SJSA1 (cell line): Measurements from ENCODE around the gene KCNK6. TPM values are rescaled to one million over a fixed set of nuclear protein-coding genes. Genes with fewer than 3 reads are reported as not detected.
A peak's percentile ranks its signal among the peaks of the same experiment; 100 is the strongest.

ENCODE experiments used
- DNase-seq, 2 experiments: peaks; one replicate each; pipeline ENCODE4 v3.0.0-alpha.2; 2015 to 2020; ENCODE audit warnings: low spot score in 2 of 2, low read depth in 1 of 2
- H3K27ac ChIP-seq: fragments of 250-450 bp; sonication (Bioruptor Pico); 2 replicates; pipeline ENCODE4 v1.5.1; 2020; ENCODE audit warnings: mild to moderate bottlenecking, moderate library complexity
- H3K27me3 ChIP-seq: fragments of 250-450 bp; sonication (Bioruptor Pico); replicated peaks from 2 replicates; pipeline ENCODE4 v1.5.1; 2020; ENCODE audit warnings: mild to moderate bottlenecking, moderate library complexity
- H3K36me3 ChIP-seq: fragments of 250-450 bp; sonication (Bioruptor Pico); 2 replicates; pipeline ENCODE4 v1.5.1; 2020; ENCODE audit warnings: mild to moderate bottlenecking
- H3K4me1 ChIP-seq: fragments of 250-450 bp; sonication (Bioruptor Pico); replicated peaks from 2 replicates; pipeline ENCODE4 v1.6.1; 2021; ENCODE audit warnings: mild to moderate bottlenecking
- H3K4me3 ChIP-seq: fragments of 250-450 bp; sonication (Bioruptor Pico); 2 replicates; pipeline ENCODE4 v1.5.1; 2020; ENCODE audit warnings: mild to moderate bottlenecking
- H3K9me3 ChIP-seq: fragments of 250-450 bp; sonication (Bioruptor Pico); replicated peaks from 2 replicates; pipeline ENCODE4 v1.5.1; 2020; ENCODE audit warnings: mild to moderate bottlenecking
- total RNA-seq: library from RNA; depleted of rRNA; stranded (reverse); fragments of >200 nt; shearing (Covaris generic); gene quantifications from 2 replicates; pipeline ENCODE4 v1.2.3, GENCODE V29; 2014; rRNA removed

KCNK6 gene
- total RNA-seq, 1 experiment from 2014 or later = 0.34 TPM

GRCh38 chr19:38370299-38370698 is 50.7 kb downstream of the KCNK6 start:
- Histone ChIP-seq H3K4me3 (no peak overlapping the region), H3K27ac (no peak overlapping the region), H3K27me3 (peaks cover 11% of the 10 kb centered on the region; the same call in 1 of the 2 replicates), H3K36me3 (peaks cover 3% of the 10 kb centered on the region), H3K9me3 (no peaks in the 10 kb centered on the region), H3K4me1 (no peaks in the 10 kb centered on the region)
- no peak for DNase-seq

- Histone ChIP-seq H3K36me3 (peaks cover 5% of the 10 kb centered on the region), H3K27ac (no peak overlapping the region), H3K4me1 (peaks cover 6% of the 10 kb centered on the region), H3K9me3 (no peaks in the 10 kb centered on the region), H3K27me3 (0 out of 2 replicates have a peak, but pooled peaks cover 3% of the 10 kb centered on the region), H3K4me3 (no peak overlapping the region)
- DNase-seq = no peak
Observed at GRCh38 chr19:38371081-38371480, 51.4 kb downstream of the KCNK6 start.

- no peak for DNase-seq
Observed at GRCh38 chr19:38373907-38374331, 54.3 kb downstream of the KCNK6 start.

GRCh38 chr19:38374332-38375097 is 54.9 kb downstream of the KCNK6 start, which contains the start of gene PSMD8:
Gene PSMD8 (plus strand): TSS chr19:38374571. CDS start chr19:38374602, 31 bp downstream.
- Histone ChIP-seq H3K4me1 (peaks cover 11% of the 10 kb centered on the region), H3K36me3 (peaks cover 36% of the 10 kb centered on the region), H3K4me3 (peak within 1 kb of the TSS; percentile 84), H3K9me3 (no peaks in the 10 kb centered on the region), H3K27me3 (0 out of 2 replicates have a peak, but pooled peaks cover under 1% of the 10 kb centered on the region), H3K27ac (peak within 1 kb of the TSS; percentile 83)
- DNase-seq = peak; percentile 96 to 99

More at GRCh38 chr19:38373907-38374331, 54.3 kb downstream of the KCNK6 start:
- peak overlapping the region; percentile 84 for H3K4me3 ChIP-seq
- H3K36me3 ChIP-seq = peaks cover 30% of the 10 kb centered on the region
- H3K27ac ChIP-seq = peak overlapping the region; percentile 33; the same call in 1 of the 2 replicates
- H3K9me3 ChIP-seq = no peaks in the 10 kb centered on the region
- 0 out of 2 replicates have a peak, but pooled peaks cover 2% of the 10 kb centered on the region for H3K27me3 ChIP-seq
- H3K4me1 ChIP-seq = peaks cover 11% of the 10 kb centered on the region

- Histone ChIP-seq H3K4me3 (peak overlapping the region; percentile 84), H3K9me3 (no peaks in the 10 kb centered on the region), H3K27me3 (no peaks in the 10 kb centered on the region), H3K4me1 (peaks cover 11% of the 10 kb centered on the region), H3K27ac (peak overlapping the region; percentile 83), H3K36me3 (peaks cover 42% of the 10 kb centered on the region)
- no peak for DNase-seq
Observed at GRCh38 chr19:38375098-38375493, 55.5 kb downstream of the KCNK6 start.

- Histone ChIP-seq H3K27ac (no peak overlapping the region), H3K4me3 (peak overlapping the region; percentile 84), H3K27me3 (no peaks in the 10 kb centered on the region), H3K4me1 (peaks cover 11% of the 10 kb centered on the region), H3K9me3 (no peaks in the 10 kb centered on the region), H3K36me3 (peaks cover 46% of the 10 kb centered on the region)
- DNase-seq = peak in 1 of 2 experiments; percentile 13
Observed at GRCh38 chr19:38375748-38376147, 56.1 kb downstream of the KCNK6 start.

- H3K9me3 ChIP-seq = no peaks in the 10 kb centered on the region
- H3K27ac ChIP-seq = no peak overlapping the region
- H3K36me3 ChIP-seq = peaks cover 55% of the 10 kb centered on the region
- H3K27me3 ChIP-seq = no peaks in the 10 kb centered on the region
- H3K4me3 ChIP-seq = no peak overlapping the region
- H3K4me1 ChIP-seq = peaks cover 11% of the 10 kb centered on the region
- DNase-seq = no peak
Observed at GRCh38 chr19:38376576-38376975, 56.9 kb downstream of the KCNK6 start.

- no peak overlapping the region for H3K4me3 ChIP-seq
- no peaks in the 10 kb centered on the region for H3K9me3 ChIP-seq
- peaks cover 11% of the 10 kb centered on the region for H3K4me1 ChIP-seq
- H3K27me3 ChIP-seq = no peaks in the 10 kb centered on the region
- H3K27ac ChIP-seq = no peak overlapping the region
- peaks cover 60% of the 10 kb centered on the region for H3K36me3 ChIP-seq
- DNase-seq = no peak
Observed at GRCh38 chr19:38377052-38377451, 57.4 kb downstream of the KCNK6 start.

- no peak for DNase-seq
- Histone ChIP-seq H3K27ac (no peak overlapping the region), H3K4me1 (peaks cover 11% of the 10 kb centered on the region), H3K36me3 (peaks cover 78% of the 10 kb centered on the region), H3K9me3 (no peaks in the 10 kb centered on the region), H3K27me3 (no peaks in the 10 kb centered on the region), H3K4me3 (no peak overlapping the region)
Observed at GRCh38 chr19:38378866-38379265, 59.2 kb downstream of the KCNK6 start.

- Histone ChIP-seq H3K9me3 (no peaks in the 10 kb centered on the region; the same call in 1 of the 2 replicates), H3K27me3 (no peaks in the 10 kb centered on the region), H3K36me3 (peaks cover 95% of the 10 kb centered on the region), H3K27ac (no peak overlapping the region), H3K4me3 (no peak overlapping the region), H3K4me1 (peaks cover 4% of the 10 kb centered on the region)
- no peak for DNase-seq
Observed at GRCh38 chr19:38381138-38381537, 61.5 kb downstream of the KCNK6 start.

Other genes with a start within 250 kb of the KCNK6 start
- gene DPF1, start 95.6 kb upstream of the KCNK6 start, total RNA-seq = 10.5 and 10.6 TPM in 2 replicates
- not detected in 2 replicates for gene PPP1R14A, start 63.5 kb upstream of the KCNK6 start, total RNA-seq
- gene SPINT2, start 55.3 kb upstream of the KCNK6 start, total RNA-seq = not detected in 2 replicates
- not detected in 2 replicates for gene C19orf33, start 15.6 kb upstream of the KCNK6 start, total RNA-seq
- gene YIF1B, start 3.9 kb upstream of the KCNK6 start, total RNA-seq = 68.1 and 92.4 TPM in 2 replicates
- 0.08 TPM in 1 of 2 replicates, not detected in the other for gene CATSPERG, start 16.0 kb downstream of the KCNK6 start, total RNA-seq
- gene PSMD8, start 54.7 kb downstream of the KCNK6 start, total RNA-seq = 248 and 454 TPM in 2 replicates
- gene GGN, start 68.2 kb downstream of the KCNK6 start, total RNA-seq = 0.47 and 0.71 TPM in 2 replicates
- 0.79 and 1.0 TPM in 2 replicates for gene SPRED3, start 68.9 kb downstream of the KCNK6 start, total RNA-seq
- gene FAM98C, start 83.2 kb downstream of the KCNK6 start, total RNA-seq = 22.9 and 41.5 TPM in 2 replicates
- gene RASGRP4, start 106.4 kb downstream of the KCNK6 start, total RNA-seq = not detected in 2 replicates
- not detected in 2 replicates for gene RYR1, start 113.8 kb downstream of the KCNK6 start, total RNA-seq